H1 (cell line): ENCODE results near the gene PDE1A. TPM values are rescaled to one million over a fixed set of nuclear protein-coding genes. Genes with fewer than 3 reads are reported as not detected.
"Not testable (repeated sequence)": the region's sequence is repeated elsewhere in the genome, so short reads cannot be mapped to it uniquely, and the experiment has no call there.

Experiments used
- CTCF ChIA-PET: fragments of 300-600 bp; sonication (Branson Sonifier 250); formaldehyde crosslinking; loops from one replicate; lab custom pipeline; 2021; ENCODE audit not compliant: partially characterized antibody; lab: Charles Lee
- POLR2A ChIA-PET: fragments of 300-600 bp; sonication (Branson Sonifier 250); formaldehyde crosslinking; loops from one replicate; lab custom pipeline; 2021; ENCODE audit warnings: inconsistent platforms; ENCODE audit not compliant: partially characterized antibody; lab: Charles Lee
- DNase-seq, 2 experiments: peaks; one replicate each; pipeline versions ENCODE4 v3.0.0 to v3.0.0-alpha.2; 2010 to 2022; ENCODE audit warnings: low spot score in 2 of 2, low read depth in 1 of 2, mixed read lengths in 1 of 2
- FAIRE-seq: peaks from 2 replicates; lab custom pipeline; 2011; peaks lifted over from hg19 to GRCh38; lab: Jason Lieb, UNC
- H2AFZ ChIP-seq: 2 replicates; pipeline ENCODE4 v1.8.1; 2012; ENCODE audit warnings: low read length, inconsistent platforms
- H2AK5ac ChIP-seq: 2 replicates; pipeline ENCODE4 v1.6.1; 2013; ENCODE audit warnings: low read depth, low read length
- H2BK120ac ChIP-seq: replicated peaks from 2 replicates; pipeline ENCODE3; 2013; ENCODE audit warnings: low read depth, low read length, inconsistent platforms
- H2BK12ac ChIP-seq: 2 replicates; pipeline ENCODE4 v1.6.1; 2013; ENCODE audit warnings: low read depth, low read length
- H2BK15ac ChIP-seq: 2 replicates; pipeline ENCODE4 v1.6.1; 2013; ENCODE audit warnings: low read length
- H2BK20ac ChIP-seq: 2 replicates; pipeline ENCODE4 v1.6.1; 2013; ENCODE audit warnings: low read length
- H2BK5ac ChIP-seq: 2 replicates; pipeline ENCODE4 v1.6.1; 2013; ENCODE audit warnings: low read depth, low read length
- H3K14ac ChIP-seq: 2 replicates; pipeline ENCODE4 v1.6.1; 2013; ENCODE audit warnings: inconsistent platforms; ENCODE audit not compliant: insufficient read length
- H3K18ac ChIP-seq: 2 replicates; pipeline ENCODE4 v1.6.1; 2013; ENCODE audit warnings: low read length; ENCODE audit errors: extremely low read depth
- H3K23ac ChIP-seq: 2 replicates; pipeline ENCODE4 v1.6.1; 2013; ENCODE audit warnings: inconsistent platforms; ENCODE audit not compliant: insufficient read length
- H3K23me2 ChIP-seq: 2 replicates; pipeline ENCODE4 v1.6.1; 2013; ENCODE audit warnings: low read depth, low read length
- H3K27ac ChIP-seq: 2 replicates; pipeline ENCODE4 v1.6.1; 2011; ENCODE audit warnings: low read depth, low read length, inconsistent platforms
- H3K27me3 ChIP-seq, 4 experiments: replicated peaks in 1 of 4; 1 replicate in 1 of 4; 2 replicates in 3 of 4; pipeline versions ENCODE4 v1.6.1 to v1.8.1; 2011 to 2013; ENCODE audit warnings: low read length in 3 of 4, mild to moderate bottlenecking in 3 of 4, inconsistent platforms in 2 of 4, mixed read lengths in 2 of 4, moderate library complexity in 1 of 4; ENCODE audit not compliant: control insufficient read depth in 3 of 4, insufficient read depth in 3 of 4; ENCODE audit errors: extremely low read depth in 1 of 4
- H3K36me3 ChIP-seq, 4 experiments: 2 replicates each; pipeline versions ENCODE4 v1.6.1 to v1.8.1; 2011 to 2013; ENCODE audit warnings: mild to moderate bottlenecking in 4 of 4, low read length in 3 of 4, moderate library complexity in 2 of 4, control low read depth in 1 of 4, inconsistent platforms in 1 of 4; ENCODE audit not compliant: insufficient read depth in 4 of 4, control insufficient read depth in 2 of 4
- H3K4ac ChIP-seq: replicated peaks from 2 replicates; pipeline ENCODE3; 2013; ENCODE audit warnings: low read length, low read depth, mixed read lengths, inconsistent platforms; ENCODE audit not compliant: insufficient read length
- H3K4me1 ChIP-seq, 4 experiments: replicated peaks in 1 of 4; 1 replicate in 1 of 4; 2 replicates in 3 of 4; pipeline versions ENCODE4 v1.6.1 to v1.8.1; 2011 to 2013; ENCODE audit warnings: low read length in 3 of 4, inconsistent platforms in 2 of 4, mixed read lengths in 1 of 4; ENCODE audit not compliant: insufficient read depth in 4 of 4, control insufficient read depth in 3 of 4
- H3K4me2 ChIP-seq, 2 experiments: 2 replicates each; pipeline versions ENCODE4 v1.6.1 to v1.8.1; 2011 to 2013; ENCODE audit warnings: low read depth in 2 of 2, low read length in 2 of 2, control low read depth in 1 of 2, inconsistent platforms in 1 of 2, mild to moderate bottlenecking in 1 of 2; ENCODE audit not compliant: insufficient read depth in 1 of 2
- H3K4me3 ChIP-seq, 4 experiments: fragments of 200-600, 300-600 bp in 1 of 4; sonication (generic), shearing (Covaris generic), sonication (Bioruptor Twin) in 1 of 4; 2 replicates each; pipeline versions ENCODE4 v1.5.1 to v1.8.1; 2011 to 2016; ENCODE audit warnings: low read length in 4 of 4, low read depth in 3 of 4, control low read depth in 2 of 4, inconsistent platforms in 2 of 4, mild to moderate bottlenecking in 2 of 4, mixed read lengths in 1 of 4, moderate library complexity in 1 of 4; ENCODE audit not compliant: insufficient read depth in 2 of 4; ENCODE audit errors: extremely low read depth in 1 of 4
- H3K56ac ChIP-seq: replicated peaks from 2 replicates; pipeline ENCODE3; 2013; ENCODE audit warnings: low read depth, mild to moderate bottlenecking, mixed read lengths, low read length, inconsistent platforms; ENCODE audit not compliant: insufficient read length
- H3K79me1 ChIP-seq: 2 replicates; pipeline ENCODE4 v1.6.1; 2013; ENCODE audit warnings: low read depth, low read length, control low read depth
- H3K79me2 ChIP-seq, 2 experiments: 2 replicates each; pipeline versions ENCODE4 v1.6.1 to v1.8.1; 2012 to 2013; ENCODE audit warnings: low read length in 2 of 2, mild to moderate bottlenecking in 2 of 2, inconsistent platforms in 1 of 2; ENCODE audit not compliant: insufficient read depth in 2 of 2, control insufficient read depth in 1 of 2
- H3K9ac ChIP-seq, 4 experiments: replicated peaks in 1 of 4; 1 replicate in 1 of 4; 2 replicates in 3 of 4; pipeline versions ENCODE4 v1.6.1 to v1.8.1; 2011 to 2013; ENCODE audit warnings: low read depth in 3 of 4, low read length in 3 of 4, control low read depth in 2 of 4, mild to moderate bottlenecking in 2 of 4, moderate library complexity in 2 of 4, inconsistent platforms in 1 of 4; ENCODE audit errors: extremely low read depth in 1 of 4
- H3K9me3 ChIP-seq, 2 experiments: 2 replicates each; pipeline versions ENCODE4 v1.6.1 to v1.8.1; 2012 to 2013; ENCODE audit warnings: mild to moderate bottlenecking in 2 of 2, moderate library complexity in 2 of 2, control low read depth in 1 of 2, inconsistent platforms in 1 of 2, low read depth in 1 of 2, low read length in 1 of 2, mixed read lengths in 1 of 2; ENCODE audit not compliant: insufficient read depth in 2 of 2
- H4K20me1 ChIP-seq, 2 experiments: replicated peaks in 1 of 2; 2 replicates each; pipeline versions ENCODE3 to v1.8.1; 2011 to 2013; ENCODE audit warnings: inconsistent platforms in 2 of 2, low read length in 2 of 2, mild to moderate bottlenecking in 1 of 2; ENCODE audit not compliant: insufficient read depth in 2 of 2, control insufficient read depth in 1 of 2
- H4K5ac ChIP-seq: 2 replicates; pipeline ENCODE4 v1.6.1; 2013; ENCODE audit warnings: low read length, low read depth, mixed read lengths, inconsistent platforms; ENCODE audit not compliant: insufficient read length
- H4K8ac ChIP-seq: 2 replicates; pipeline ENCODE4 v1.8.0; 2013; ENCODE audit warnings: mild to moderate bottlenecking, moderate library complexity, low read length, inconsistent platforms; ENCODE audit not compliant: insufficient read depth; ENCODE audit errors: extremely low read depth
- H4K91ac ChIP-seq: replicated peaks from 2 replicates; pipeline ENCODE3; 2013; ENCODE audit warnings: low read length, mixed read lengths, inconsistent platforms; ENCODE audit not compliant: insufficient read length
- WGBS, 2 experiments: shearing (Covaris generic) in 1 of 2; methylation state at CpG; one replicate each; pipeline versions ENCODE4 v1.1.6 to v1.1.7; 2013 to 2015; ENCODE audit warnings: low lambda C conversion rate in 2 of 2, mixed read lengths in 2 of 2, inconsistent platforms in 1 of 2, low coverage in 1 of 2, missing lambda C conversion rate in 1 of 2; ENCODE audit not compliant: insufficient replicate concordance in 2 of 2, insufficient coverage in 1 of 2, insufficient read length in 1 of 2; ENCODE audit errors: extremely low coverage in 1 of 2, missing lambda C conversion rate in 1 of 2; 5-methylcytosine and 5-hydroxymethylcytosine counted together
- polyA plus RNA-seq, 7 experiments: library from polyadenylated mRNA; depleted of rRNA in 3 of 7; stranded (reverse) in 5 of 7; unstranded in 2 of 7; fragments of >200 nt in 5 of 7; fragments of 200-250 nt in 2 of 7; gene quantifications; 1 replicate in 5 of 7; 2 replicates in 1 of 7; 4 replicates in 1 of 7; pipeline versions ENCODE4 v1.2.1 to v1.2.3, GENCODE V29; 2011 to 2013; ENCODE audit warnings: missing spikeins in 2 of 7, mixed read lengths in 2 of 7
- total RNA-seq: library from RNA; stranded (reverse); fragmentation: NEBNext Ultra II Directional; extraction: Animal tissue kit (Norgen Biotek cat#: 25700); gene quantifications from 2 replicates; pipeline ENCODE4 v1.2.1, GENCODE V29; 2021

Gene PDE1A
- total and polyA plus RNA-seq, 2 of the 8 experiments (the other 6 are each of a cell fraction or from before 2014, with no cell fraction given): 0.34 TPM; not detected in 1

GRCh38 chr2:182386267-182386880 is 40.5 kb downstream of the PDE1A start:
- H3K4me2 ChIP-seq, H2BK20ac ChIP-seq, H4K5ac ChIP-seq, H2BK120ac ChIP-seq, H3K79me2 ChIP-seq, H3K4me1 ChIP-seq, CTCF ChIA-PET, H3K56ac ChIP-seq, FAIRE-seq, H3K9ac ChIP-seq, H3K79me1 ChIP-seq, DNase-seq, H3K18ac ChIP-seq, H4K91ac ChIP-seq, H3K4ac ChIP-seq, H3K36me3 ChIP-seq, H2BK5ac ChIP-seq, H3K23me2 ChIP-seq, H3K14ac ChIP-seq, H2AK5ac ChIP-seq, H3K27ac ChIP-seq, H3K4me3 ChIP-seq, H4K20me1 ChIP-seq, H2BK12ac ChIP-seq, H2AFZ ChIP-seq, H2BK15ac ChIP-seq, POLR2A ChIA-PET, H3K27me3 ChIP-seq, H4K8ac ChIP-seq, H3K23ac ChIP-seq: not testable (repeated sequence)
- peaks cover 9 to 11% of the 10 kb centered on the region in 2 experiments; a peak in 3 of 4 replicates for H3K9me3 ChIP-seq
- WGBS, 2 experiments: 100% methylated on average over 2 of the region's 42 CpGs; no CpG with 5 or more reads in 1 of the 2 experiments
